ENCODE results near the gene BNC2. TPM values are rescaled to one million over a fixed set of nuclear protein-coding genes. Genes with fewer than 3 reads are reported as not detected.

BNC2 gene
- total RNA-seq, 1 experiment from 2014 or later, result 0.20 TPM

DNA sequence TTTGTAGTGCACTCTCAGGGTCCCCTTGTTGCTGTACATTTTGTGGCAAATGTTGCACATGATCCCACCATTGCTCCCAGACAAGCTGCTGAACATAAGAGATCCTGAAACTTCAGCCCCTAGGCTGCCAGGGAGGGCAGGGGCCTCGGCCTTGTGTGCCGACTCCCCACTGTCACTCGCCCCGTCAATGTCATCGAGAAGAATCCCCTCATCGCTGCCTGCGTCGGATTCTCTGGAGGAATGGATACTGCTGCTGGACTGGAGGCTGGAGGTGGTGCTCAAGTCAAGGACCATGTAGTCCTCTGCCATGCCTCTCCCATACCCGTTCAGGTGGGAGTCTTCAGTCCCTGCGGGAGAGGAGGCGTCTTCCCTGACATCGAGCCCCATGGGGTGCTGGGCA is 451.3 kb downstream of the BNC2 start:
- H3K4me1 ChIP-seq, result no peaks in the 10 kb centered on the region
- H3K36me3 ChIP-seq (ENCODE audit: control insufficient read depth, insufficient read depth, low read length), result no peaks in the 10 kb centered on the region
- intact Hi-C loops (cut with micrococcal nuclease; ENCODE audit: unreplicated experiment), result no loop called here
- Mint-ChIP-seq H3K36me3 (ENCODE audit: insufficient read depth, unreplicated experiment) (no peaks in the 10 kb centered on the region), H3K27me3 (ENCODE audit: insufficient read depth, unreplicated experiment) (no peaks in the 10 kb centered on the region), H3K4me1 (ENCODE audit: low read depth, unreplicated experiment) (no peaks in the 10 kb centered on the region), H3K4me3 (ENCODE audit: unreplicated experiment) (no peak overlapping the region), H3K27ac (ENCODE audit: unreplicated experiment) (no peak overlapping the region), H3K9me3 (ENCODE audit: unreplicated experiment) (no peaks in the 10 kb centered on the region)
- CTCF ChIA-PET, result no interaction called here
- no peak overlapping the region for H3K4me3 ChIP-seq (ENCODE audit: low read depth, low read length)
- no TSS peak for BruUV-seq (replicated peaks)
- no peak for DNase-seq
- POLR2A ChIA-PET, result no interaction called here
- H3K9me3 ChIP-seq, result 0 out of 2 replicates have a peak, but pooled peaks cover under 1% of the 10 kb centered on the region
- no peak for TF ChIP-seq CTCF (IDR thresholded peaks at IDR 0.05; ENCODE audit: insufficient read depth in 1 of 2, low read depth in 1 of 2, low read length in 1 of 2, severe bottlenecking in 1 of 2, unreplicated experiment in 1 of 2)
- H3K27me3 ChIP-seq (replicated peaks; ENCODE audit: control insufficient read depth, insufficient read depth, low read length), result no peaks in the 10 kb centered on the region

DNA sequence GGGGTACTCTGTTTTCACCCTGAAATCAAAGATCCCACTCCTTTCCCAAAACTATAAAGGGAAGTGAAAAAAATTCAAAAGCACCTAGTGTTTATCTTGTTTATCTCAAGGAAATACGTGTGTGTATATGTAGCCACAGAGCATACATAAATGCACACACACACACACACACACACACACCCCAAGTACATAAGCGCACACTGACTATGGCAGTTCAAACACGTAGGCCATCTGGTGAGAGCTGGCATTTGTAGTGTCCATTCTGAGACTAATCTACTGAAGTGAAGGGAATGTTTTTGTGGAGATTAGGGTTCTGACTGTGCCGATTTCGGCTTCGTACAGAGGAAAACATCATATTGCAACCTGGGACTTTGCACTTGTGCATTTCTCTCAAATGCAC is 451.7 kb downstream of the BNC2 start:
- Mint-ChIP-seq H3K4me3 (ENCODE audit: unreplicated experiment) (no peak overlapping the region), H3K27me3 (ENCODE audit: insufficient read depth, unreplicated experiment) (no peaks in the 10 kb centered on the region), H3K4me1 (ENCODE audit: low read depth, unreplicated experiment) (no peaks in the 10 kb centered on the region), H3K36me3 (ENCODE audit: insufficient read depth, unreplicated experiment) (no peaks in the 10 kb centered on the region), H3K27ac (ENCODE audit: unreplicated experiment) (no peak overlapping the region), H3K9me3 (ENCODE audit: unreplicated experiment) (no peaks in the 10 kb centered on the region)
- Histone ChIP-seq H3K4me3 (ENCODE audit: low read depth, low read length) (no peak overlapping the region), H3K27me3 (replicated peaks; ENCODE audit: control insufficient read depth, insufficient read depth, low read length) (no peaks in the 10 kb centered on the region), H3K9me3 (0 out of 2 replicates have a peak, but pooled peaks cover 4% of the 10 kb centered on the region), H3K4me1 (peaks cover 3% of the 10 kb centered on the region), H3K36me3 (ENCODE audit: control insufficient read depth, insufficient read depth, low read length) (no peaks in the 10 kb centered on the region)
- CTCF ChIA-PET, result no interaction called here
- no peak for TF ChIP-seq CTCF (IDR thresholded peaks at IDR 0.05; ENCODE audit: insufficient read depth in 1 of 2, low read depth in 1 of 2, low read length in 1 of 2, severe bottlenecking in 1 of 2, unreplicated experiment in 1 of 2)
- POLR2A ChIA-PET, result no interaction called here
- no peak for DNase-seq
- BruUV-seq (replicated peaks), result no TSS peak
- intact Hi-C loops (cut with micrococcal nuclease; ENCODE audit: unreplicated experiment), result no loop called here

DNA sequence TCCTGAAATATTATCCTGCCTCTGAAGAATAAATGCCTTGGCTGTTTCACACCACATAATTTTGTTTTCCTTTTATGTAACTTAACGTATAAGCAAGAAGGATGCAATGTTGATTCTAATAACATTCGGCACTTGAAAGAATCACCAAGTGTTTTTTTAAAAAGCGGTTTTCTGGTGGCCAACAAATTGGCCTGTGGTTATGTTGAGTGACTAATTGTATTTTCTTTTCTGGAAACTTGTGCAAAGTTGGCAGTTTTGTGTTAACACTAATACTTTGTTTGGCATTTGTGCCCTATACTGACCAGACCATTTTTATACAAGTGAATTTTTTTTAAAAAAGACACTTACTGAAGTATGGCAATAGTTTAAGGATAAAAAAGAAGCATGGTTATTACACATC is 452.7 kb downstream of the BNC2 start:
- Mint-ChIP-seq H3K36me3 (ENCODE audit: insufficient read depth, unreplicated experiment) (peaks cover under 1% of the 10 kb centered on the region), H3K27me3 (ENCODE audit: insufficient read depth, unreplicated experiment) (no peaks in the 10 kb centered on the region), H3K27ac (ENCODE audit: unreplicated experiment) (no peak overlapping the region), H3K9me3 (ENCODE audit: unreplicated experiment) (peaks cover 2% of the 10 kb centered on the region), H3K4me1 (ENCODE audit: low read depth, unreplicated experiment) (peaks cover under 1% of the 10 kb centered on the region), H3K4me3 (ENCODE audit: unreplicated experiment) (no peak overlapping the region)
- H3K9me3 ChIP-seq, result 0 out of 2 replicates have a peak, but pooled peaks cover 5% of the 10 kb centered on the region
- no peak for TF ChIP-seq CTCF (IDR thresholded peaks at IDR 0.05; ENCODE audit: insufficient read depth in 1 of 2, low read depth in 1 of 2, low read length in 1 of 2, severe bottlenecking in 1 of 2, unreplicated experiment in 1 of 2)
- CTCF ChIA-PET, result interaction anchor here (0.7 kb wide), 1 partner anchor 568 kb away, joined by 3 read pairs; no protein-coding TSS in a partner anchor
- BruUV-seq (replicated peaks), result no TSS peak
- no peak overlapping the region for H3K4me3 ChIP-seq (ENCODE audit: low read depth, low read length)
- H3K4me1 ChIP-seq, result peaks cover 8% of the 10 kb centered on the region
- no peaks in the 10 kb centered on the region for H3K27me3 ChIP-seq (replicated peaks; ENCODE audit: control insufficient read depth, insufficient read depth, low read length)
- intact Hi-C loops (cut with micrococcal nuclease; ENCODE audit: unreplicated experiment), result no loop called here
- POLR2A ChIA-PET, result no interaction called here
- DNase-seq, result no peak
- no peaks in the 10 kb centered on the region for H3K36me3 ChIP-seq (ENCODE audit: control insufficient read depth, insufficient read depth, low read length)

Data from Caco-2 (cell line).